NB4 (cell line): ENCODE results near the gene EIF5A.

Source experiments
- POLR2A ChIP-seq: IDR thresholded peaks from 2 replicates; pipeline ENCODE4 v1.6.1; 2011; ENCODE audit warnings: mild to moderate bottlenecking; ENCODE audit not compliant: insufficient read length; ENCODE audit errors: extremely low read depth
- TF ChIP-seq, protein P1 (sequence below): IDR thresholded peaks from one replicate; pipeline ENCODE4 v1.5.1; 2012; ENCODE audit warnings: low read depth, low read length

GRCh38 chr17:7293159-7293558 lies 14.3 kb upstream of the EIF5A start:
- TF ChIP-seq, protein P1, sequence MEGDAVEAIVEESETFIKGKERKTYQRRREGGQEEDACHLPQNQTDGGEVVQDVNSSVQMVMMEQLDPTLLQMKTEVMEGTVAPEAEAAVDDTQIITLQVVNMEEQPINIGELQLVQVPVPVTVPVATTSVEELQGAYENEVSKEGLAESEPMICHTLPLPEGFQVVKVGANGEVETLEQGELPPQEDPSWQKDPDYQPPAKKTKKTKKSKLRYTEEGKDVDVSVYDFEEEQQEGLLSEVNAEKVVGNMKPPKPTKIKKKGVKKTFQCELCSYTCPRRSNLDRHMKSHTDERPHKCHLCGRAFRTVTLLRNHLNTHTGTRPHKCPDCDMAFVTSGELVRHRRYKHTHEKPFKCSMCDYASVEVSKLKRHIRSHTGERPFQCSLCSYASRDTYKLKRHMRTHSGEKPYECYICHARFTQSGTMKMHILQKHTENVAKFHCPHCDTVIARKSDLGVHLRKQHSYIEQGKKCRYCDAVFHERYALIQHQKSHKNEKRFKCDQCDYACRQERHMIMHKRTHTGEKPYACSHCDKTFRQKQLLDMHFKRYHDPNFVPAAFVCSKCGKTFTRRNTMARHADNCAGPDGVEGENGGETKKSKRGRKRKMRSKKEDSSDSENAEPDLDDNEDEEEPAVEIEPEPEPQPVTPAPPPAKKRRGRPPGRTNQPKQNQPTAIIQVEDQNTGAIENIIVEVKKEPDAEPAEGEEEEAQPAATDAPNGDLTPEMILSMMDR: no peak
- no peak for TF ChIP-seq POLR2A
